ENCODE measurements around the gene TTC23L.
A peak's percentile ranks its signal among the peaks of the same experiment; 100 is the strongest.

DNA sequence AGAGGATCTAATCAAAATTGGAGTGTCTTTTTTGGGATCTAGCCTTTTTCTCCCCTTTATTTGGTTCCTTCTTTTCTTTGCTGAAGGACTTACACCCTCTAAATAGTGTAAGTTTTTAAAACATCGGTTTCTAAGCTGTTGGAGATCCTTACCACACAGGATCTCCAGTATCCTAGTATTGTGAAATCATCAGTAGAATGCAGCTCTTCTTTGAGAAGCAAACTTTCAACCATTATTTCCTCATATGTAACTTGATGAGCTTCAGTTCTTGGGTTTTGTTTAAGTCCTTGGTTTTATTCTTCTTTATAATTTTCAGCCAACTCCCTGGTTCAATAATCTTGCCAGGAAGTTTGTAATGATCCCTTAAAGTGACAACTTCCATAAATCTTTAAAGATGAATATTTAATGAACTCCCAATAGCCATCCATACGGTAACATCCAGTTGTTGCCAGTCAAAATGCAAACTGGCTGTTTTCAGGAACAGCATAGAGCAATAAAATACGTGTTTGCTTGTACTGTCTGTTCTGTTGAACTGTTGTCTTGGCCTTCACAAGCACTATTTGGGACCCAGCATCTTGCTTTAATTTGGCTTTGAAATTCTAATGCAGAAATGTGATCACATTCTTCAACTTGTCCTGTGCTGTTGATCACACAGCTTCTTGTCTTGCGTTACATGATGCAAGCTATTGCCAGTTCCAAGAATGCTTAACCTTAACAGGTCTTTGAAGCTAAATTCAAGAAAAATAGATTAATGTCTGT, 34.8 kb upstream of the TTC23L start:
- TF ChIP-seq, protein P1, sequence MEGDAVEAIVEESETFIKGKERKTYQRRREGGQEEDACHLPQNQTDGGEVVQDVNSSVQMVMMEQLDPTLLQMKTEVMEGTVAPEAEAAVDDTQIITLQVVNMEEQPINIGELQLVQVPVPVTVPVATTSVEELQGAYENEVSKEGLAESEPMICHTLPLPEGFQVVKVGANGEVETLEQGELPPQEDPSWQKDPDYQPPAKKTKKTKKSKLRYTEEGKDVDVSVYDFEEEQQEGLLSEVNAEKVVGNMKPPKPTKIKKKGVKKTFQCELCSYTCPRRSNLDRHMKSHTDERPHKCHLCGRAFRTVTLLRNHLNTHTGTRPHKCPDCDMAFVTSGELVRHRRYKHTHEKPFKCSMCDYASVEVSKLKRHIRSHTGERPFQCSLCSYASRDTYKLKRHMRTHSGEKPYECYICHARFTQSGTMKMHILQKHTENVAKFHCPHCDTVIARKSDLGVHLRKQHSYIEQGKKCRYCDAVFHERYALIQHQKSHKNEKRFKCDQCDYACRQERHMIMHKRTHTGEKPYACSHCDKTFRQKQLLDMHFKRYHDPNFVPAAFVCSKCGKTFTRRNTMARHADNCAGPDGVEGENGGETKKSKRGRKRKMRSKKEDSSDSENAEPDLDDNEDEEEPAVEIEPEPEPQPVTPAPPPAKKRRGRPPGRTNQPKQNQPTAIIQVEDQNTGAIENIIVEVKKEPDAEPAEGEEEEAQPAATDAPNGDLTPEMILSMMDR (IDR thresholded peaks at IDR 0.05) = no peak
- TF ChIP-seq POLR2AphosphoS5 (IDR thresholded peaks at IDR 0.05) = peak in 1 of 3 donors; percentile 30

All from suprapubic skin (tissue), 3 donors.